Tibial artery (tissue), 4 donors: ENCODE measurements around the gene LCAT.
A peak's percentile ranks its signal among the peaks of the same experiment; 100 is the strongest.

Experiments
- DNase-seq, 2 donors: peaks; one replicate each; pipeline ENCODE4 v3.0.0-alpha.2; 2019
- H3K27ac ChIP-seq, 2 donors: fragments of 200-600 bp; sonication (generic) in 1 of 2; 1 replicate in 1 of 2; 2 replicates in 1 of 2; pipeline ENCODE4 v1.5.1; 2018 to 2019; ENCODE audit warnings: mild to moderate bottlenecking in 1 of 2
- H3K27me3 ChIP-seq, 2 donors: fragments of 200-600 bp; sonication (generic) in 1 of 2; one replicate each; pipeline versions ENCODE4 v1.5.1 to v1.6.0; 2016 to 2019
- H3K36me3 ChIP-seq, 3 donors: fragments of 200-600 bp; sonication (generic) in 2 of 3; one replicate each; pipeline ENCODE4 v1.5.1; 2016 to 2019; ENCODE audit warnings: mild to moderate bottlenecking in 2 of 3
- H3K4me1 ChIP-seq, 4 donors: fragments of 200-600 bp; sonication (generic) in 2 of 4; 1 replicate in 3 of 4; 2 replicates in 1 of 4; pipeline ENCODE4 v1.5.1; 2016 to 2019
- H3K4me3 ChIP-seq, 2 donors: fragments of 200-600 bp; sonication (generic) in 1 of 2; 1 replicate in 1 of 2; 2 replicates in 1 of 2; pipeline ENCODE4 v1.5.1; 2018 to 2019; ENCODE audit warnings: mild to moderate bottlenecking in 2 of 2
- H3K9me3 ChIP-seq, 3 donors: fragments of 200-600 bp; sonication (generic) in 1 of 3; one replicate each; pipeline ENCODE4 v1.5.1; 2016 to 2019
- CTCF ChIP-seq, 2 experiments: fragments of 200-600 bp in 1 of 2; fragments of 450-650 bp in 1 of 2; IDR thresholded peaks; one replicate each; pipeline ENCODE4 v1.5.1; 2017 to 2019; ENCODE audit warnings: antibody characterized with exemption in 2 of 2, mild to moderate bottlenecking in 1 of 2, moderate library complexity in 1 of 2
- intact Hi-C: fragments of 100-400 bp; cut with DNase I; formaldehyde crosslinking; loops from one replicate; pipeline ENCODE4 v1.15.0; 2023; ENCODE audit warnings: low total_unique reads

The LCAT gene

GRCh38 chr16:67897231-67897630 lies 46.7 kb downstream of the LCAT start:
- peak overlapping the region; percentile 52 to 68 for H3K27ac ChIP-seq
- H3K36me3 ChIP-seq, result peaks cover 0 to 10% (median 0%) of the 10 kb centered on the region in 3 donors
- peaks cover 0 to 51% (median 35%) of the 10 kb centered on the region in 4 donors for H3K4me1 ChIP-seq
- no peak overlapping the region for H3K4me3 ChIP-seq
- no peak for TF ChIP-seq CTCF (IDR thresholded peaks at IDR 0.05)
- intact Hi-C loops, result no loop called here
- DNase-seq, result peak; percentile 75 to 83
- H3K9me3 ChIP-seq, result no peaks in the 10 kb centered on the region
- H3K27me3 ChIP-seq, result no peaks in the 10 kb centered on the region

- H3K27ac ChIP-seq, result peak overlapping the region; percentile 94 to 99
- intact Hi-C loops, result no loop called here
- H3K4me1 ChIP-seq, result peaks cover 0 to 52% (median 35%) of the 10 kb centered on the region in 4 donors
- no peaks in the 10 kb centered on the region for H3K36me3 ChIP-seq
- H3K4me3 ChIP-seq, result peak overlapping the region; percentile 82 to 98
- H3K27me3 ChIP-seq, result no peaks in the 10 kb centered on the region
- H3K9me3 ChIP-seq, result no peaks in the 10 kb centered on the region
- TF ChIP-seq CTCF (IDR thresholded peaks at IDR 0.05), result no peak
- no peak for DNase-seq
Measured at GRCh38 chr16:67893743-67894399, 50.0 kb downstream of the LCAT start.

- peaks cover 0 to 50% (median 34%) of the 10 kb centered on the region in 4 donors for H3K4me1 ChIP-seq
- no peaks in the 10 kb centered on the region for H3K36me3 ChIP-seq
- peak within 1 kb of the TSS; percentile 82 to 98 for H3K4me3 ChIP-seq
- TF ChIP-seq CTCF (IDR thresholded peaks at IDR 0.05), result no peak
- intact Hi-C loops, result no loop called here
- no peaks in the 10 kb centered on the region for H3K27me3 ChIP-seq
- DNase-seq, result peak; percentile 96 to 98
- peak within 1 kb of the TSS; percentile 94 to 99 for H3K27ac ChIP-seq
- H3K9me3 ChIP-seq, result no peaks in the 10 kb centered on the region
Measured at GRCh38 chr16:67892899-67893742, 50.8 kb downstream of the LCAT start, which contains the start of gene PSKH1. Gene PSKH1 (plus strand): TSS chr16:67893254. CDS start chr16:67908750, 15,496 bp downstream.

GRCh38 chr16:67892375-67892774 lies 51.5 kb downstream of the LCAT start:
- no peak for TF ChIP-seq CTCF (IDR thresholded peaks at IDR 0.05)
- Histone ChIP-seq H3K4me1 (peaks cover 0 to 42% (median 28%) of the 10 kb centered on the region in 4 donors), H3K4me3 (peak overlapping the region; percentile 82 to 98), H3K27ac (peak overlapping the region; percentile 94 to 99), H3K9me3 (no peaks in the 10 kb centered on the region), H3K27me3 (no peaks in the 10 kb centered on the region), H3K36me3 (no peaks in the 10 kb centered on the region)
- intact Hi-C loops, result no loop called here
- DNase-seq, result no peak
